ENCODE data around the gene KLF9. TPM values are rescaled to one million over a fixed set of nuclear protein-coding genes. Genes with fewer than 3 reads are reported as not detected.
A peak's percentile ranks its signal among the peaks of the same experiment; 100 is the strongest.

KLF9 gene
- 5.2 and 6.3 TPM in 2 replicates for total RNA-seq

- Mint-ChIP-seq H3K9me3 (no peaks in the 10 kb centered on the region), H3K36me3 (ENCODE audit: low read depth) (peaks cover 9% of the 10 kb centered on the region), H3K27ac (peak within 1 kb of the TSS; percentile 100), H3K27me3 (no peaks in the 10 kb centered on the region), H3K4me3 (peak within 1 kb of the TSS; percentile 97), H3K4me1 (peaks cover 52% of the 10 kb centered on the region)
- DNase-seq (peak; percentile 78), ATAC-seq (ENCODE audit: low read depth) (peak; percentile 72)
- intact Hi-C loops (cut with micrococcal nuclease): loop anchor here (1.0 to 10.0 kb wide), 8 partner anchors 149 to 1867 kb away; partner anchors contain the start of genes ABHD17B, C9orf85, CEMIP2 and PTAR1
- TF ChIP-seq CTCF (IDR thresholded peaks at IDR 0.05): no peak
- POLR2A ChIA-PET: interaction anchor here (1.0 to 4.3 kb wide), 7 partner anchors 8 to 1381 kb away, joined by 3 to 18 read pairs (median 3); partner anchors contain the start of gene SMC5
- CTCF ChIA-PET: interaction anchor here (2.2 kb wide), 1 partner anchor 71 kb away, joined by 8 read pairs; no protein-coding TSS in a partner anchor
Observed at GRCh38 chr9:70413799-70414775, at the start of gene KLF9. TSS of gene KLF9 (minus strand) at chr9:70414657. CDS start at chr9:70413363, 1,294 bp downstream.

- H3K27me3 Mint-ChIP-seq: peaks cover 2% of the 10 kb centered on the region
- no peaks in the 10 kb centered on the region for H3K4me1 Mint-ChIP-seq
- no peak overlapping the region for H3K4me3 Mint-ChIP-seq
- ATAC-seq (ENCODE audit: low read depth) (no peak), DNase-seq (no peak)
- no peaks in the 10 kb centered on the region for H3K36me3 Mint-ChIP-seq (ENCODE audit: low read depth)
- CTCF ChIA-PET: no interaction called here
- POLR2A ChIA-PET: interaction anchor here (0.7 kb wide), 1 partner anchor 64 kb away, joined by 3 read pairs; no protein-coding TSS in a partner anchor
- no peaks in the 10 kb centered on the region for H3K9me3 Mint-ChIP-seq
- intact Hi-C loops (cut with micrococcal nuclease): no loop called here
- no peak overlapping the region for H3K27ac Mint-ChIP-seq
- no peak for TF ChIP-seq CTCF (IDR thresholded peaks at IDR 0.05)
Observed at GRCh38 chr9:70463877-70464276, 49.4 kb upstream of the KLF9 start.

GRCh38 chr9:70462300-70462699 lies 47.8 kb upstream of the KLF9 start:
- H3K9me3 Mint-ChIP-seq: no peaks in the 10 kb centered on the region
- no peak overlapping the region for H3K27ac Mint-ChIP-seq
- no peak for DNase-seq
- CTCF ChIA-PET: no interaction called here
- no peak for ATAC-seq (ENCODE audit: low read depth)
- H3K4me1 Mint-ChIP-seq: no peaks in the 10 kb centered on the region
- no peak overlapping the region for H3K4me3 Mint-ChIP-seq
- intact Hi-C loops (cut with micrococcal nuclease): no loop called here
- POLR2A ChIA-PET: no interaction called here
- peaks cover 2% of the 10 kb centered on the region for H3K27me3 Mint-ChIP-seq
- TF ChIP-seq CTCF (IDR thresholded peaks at IDR 0.05): no peak
- H3K36me3 Mint-ChIP-seq (ENCODE audit: low read depth): no peaks in the 10 kb centered on the region

GRCh38 chr9:70457235-70457634 lies 42.8 kb upstream of the KLF9 start:
- Mint-ChIP-seq H3K4me3 (no peak overlapping the region), H3K27me3 (peaks cover 4% of the 10 kb centered on the region), H3K9me3 (no peaks in the 10 kb centered on the region), H3K36me3 (ENCODE audit: low read depth) (no peaks in the 10 kb centered on the region), H3K4me1 (no peaks in the 10 kb centered on the region), H3K27ac (no peak overlapping the region)
- ChIA-PET POLR2A (no interaction called here), CTCF (no interaction called here)
- no peak for TF ChIP-seq CTCF (IDR thresholded peaks at IDR 0.05)
- DNase-seq: no peak
- intact Hi-C loops (cut with micrococcal nuclease): no loop called here
- no peak for ATAC-seq (ENCODE audit: low read depth)

- intact Hi-C loops (cut with micrococcal nuclease): no loop called here
- CTCF ChIA-PET: no interaction called here
- H3K36me3 Mint-ChIP-seq (ENCODE audit: low read depth): no peaks in the 10 kb centered on the region
- no peak overlapping the region for H3K27ac Mint-ChIP-seq
- no peaks in the 10 kb centered on the region for H3K9me3 Mint-ChIP-seq
- POLR2A ChIA-PET: no interaction called here
- no peak overlapping the region for H3K4me3 Mint-ChIP-seq
- DNase-seq: no peak
- no peak for TF ChIP-seq CTCF (IDR thresholded peaks at IDR 0.05)
- H3K4me1 Mint-ChIP-seq: no peaks in the 10 kb centered on the region
- H3K27me3 Mint-ChIP-seq: peaks cover 4% of the 10 kb centered on the region
- ATAC-seq (ENCODE audit: low read depth): no peak
Observed at GRCh38 chr9:70455993-70456704, 41.7 kb upstream of the KLF9 start.

Measured in activated B cell treated with CpG ODN at 0.5 μM for 24 hours (primary cell).